ENCODE results near the gene TMEM132C. TPM values are rescaled to one million over a fixed set of nuclear protein-coding genes. Genes with fewer than 3 reads are reported as not detected.

TMEM132C gene
- total and polyA plus RNA-seq, 2 donors (not counting 3 experiments of a cell fraction or from before 2014, with no cell fraction given): not detected

DNA sequence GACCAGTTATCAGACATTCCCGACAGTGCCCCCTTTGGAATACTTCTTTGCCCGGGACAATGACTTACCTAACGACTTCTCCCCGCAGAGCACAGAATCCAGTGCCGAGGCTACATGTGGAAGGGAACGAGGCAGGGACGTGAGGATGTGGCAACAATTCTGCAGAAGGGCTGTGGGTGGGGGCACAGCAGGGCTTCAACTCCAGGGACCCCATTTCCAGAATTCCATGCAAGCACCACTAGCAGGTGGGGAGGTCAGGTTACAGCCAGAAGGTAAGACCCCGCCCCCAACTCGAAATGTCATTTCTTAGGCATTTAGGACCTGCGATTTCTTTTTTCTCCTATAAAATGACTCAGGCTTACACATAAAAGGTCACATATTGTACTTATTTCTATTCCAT is 207.9 kb downstream of the TMEM132C start:
- H3K9ac ChIP-seq (replicated peaks; ENCODE audit: extremely low read depth, insufficient read depth, low read length): no peak overlapping the region
- H2AFZ ChIP-seq (ENCODE audit: low read depth, low read length): no peak overlapping the region
- H3K4me1 ChIP-seq (ENCODE audit: control insufficient read depth, extremely low read depth, insufficient read depth, low read length): no peaks in the 10 kb centered on the region
- dilution Hi-C loops (cut with MboI; ENCODE audit: extremely low pct_ligation_motif_present, low sequenced_read_pairs) (no loop called here), intact Hi-C loops (cut with micrococcal nuclease) (no loop called here)
- H3K36me3 ChIP-seq (ENCODE audit: control insufficient read depth in 2 of 2, extremely low read depth in 1 of 2, insufficient read depth in 2 of 2, low read length in 2 of 2): no peaks in the 10 kb centered on the region
- CTCF ChIA-PET: no interaction called here
- no peaks in the 10 kb centered on the region for H4K20me1 ChIP-seq (replicated peaks; ENCODE audit: control insufficient read depth, extremely low read depth, insufficient read depth, low read length)
- H3K27me3 ChIP-seq (ENCODE audit: control insufficient read depth in 2 of 2, insufficient read depth in 2 of 2, low read length in 2 of 2): no peaks in the 10 kb centered on the region
- H3K79me2 ChIP-seq (ENCODE audit: control insufficient read depth, insufficient read depth, low read length): no peaks in the 10 kb centered on the region
- TF ChIP-seq FOS (IDR thresholded peaks at IDR 0.05; ENCODE audit: borderline replicate concordance, insufficient read depth, low read length) (no peak), POLR2A (IDR thresholded peaks at IDR 0.05; ENCODE audit: low read depth, low read length) (no peak), POLR2AphosphoS5 (IDR thresholded peaks at IDR 0.05; ENCODE audit: insufficient read depth, low read depth, low read length) (no peak), GATA2 (IDR thresholded peaks at IDR 0.05; ENCODE audit: insufficient read depth, insufficient read length, low read depth, low read length) (no peak), EZH2 (IDR thresholded peaks at IDR 0.05; ENCODE audit: borderline replicate concordance, low read depth, low read length, severe bottlenecking) (no peak), JUN (IDR thresholded peaks at IDR 0.05; ENCODE audit: borderline replicate concordance, insufficient read depth, insufficient read length, low read depth) (no peak), MYC (IDR thresholded peaks at IDR 0.05; ENCODE audit: low read depth, low read length) (no peak)
- TF ChIP-seq, protein P1, sequence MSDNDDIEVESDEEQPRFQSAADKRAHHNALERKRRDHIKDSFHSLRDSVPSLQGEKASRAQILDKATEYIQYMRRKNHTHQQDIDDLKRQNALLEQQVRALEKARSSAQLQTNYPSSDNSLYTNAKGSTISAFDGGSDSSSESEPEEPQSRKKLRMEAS (IDR thresholded peaks at IDR 0.05; ENCODE audit: insufficient read depth, insufficient read length): no peak
- TF ChIP-seq, protein P2, sequence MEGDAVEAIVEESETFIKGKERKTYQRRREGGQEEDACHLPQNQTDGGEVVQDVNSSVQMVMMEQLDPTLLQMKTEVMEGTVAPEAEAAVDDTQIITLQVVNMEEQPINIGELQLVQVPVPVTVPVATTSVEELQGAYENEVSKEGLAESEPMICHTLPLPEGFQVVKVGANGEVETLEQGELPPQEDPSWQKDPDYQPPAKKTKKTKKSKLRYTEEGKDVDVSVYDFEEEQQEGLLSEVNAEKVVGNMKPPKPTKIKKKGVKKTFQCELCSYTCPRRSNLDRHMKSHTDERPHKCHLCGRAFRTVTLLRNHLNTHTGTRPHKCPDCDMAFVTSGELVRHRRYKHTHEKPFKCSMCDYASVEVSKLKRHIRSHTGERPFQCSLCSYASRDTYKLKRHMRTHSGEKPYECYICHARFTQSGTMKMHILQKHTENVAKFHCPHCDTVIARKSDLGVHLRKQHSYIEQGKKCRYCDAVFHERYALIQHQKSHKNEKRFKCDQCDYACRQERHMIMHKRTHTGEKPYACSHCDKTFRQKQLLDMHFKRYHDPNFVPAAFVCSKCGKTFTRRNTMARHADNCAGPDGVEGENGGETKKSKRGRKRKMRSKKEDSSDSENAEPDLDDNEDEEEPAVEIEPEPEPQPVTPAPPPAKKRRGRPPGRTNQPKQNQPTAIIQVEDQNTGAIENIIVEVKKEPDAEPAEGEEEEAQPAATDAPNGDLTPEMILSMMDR (IDR thresholded peaks at IDR 0.05; ENCODE audit: extremely low read depth in 1 of 2, insufficient read depth in 1 of 2, low read depth in 1 of 2, low read length in 2 of 2): no peak
- H3K27ac ChIP-seq (ENCODE audit: insufficient read depth, low read depth, low read length): no peak overlapping the region
- DNase-seq (ENCODE audit: low read depth, low spot score) (no peak), FAIRE-seq (no peak)
- POLR2A ChIA-PET: no interaction called here
- BruUV-seq (replicated peaks): no TSS peak
- H3K9me1 ChIP-seq (replicated peaks; ENCODE audit: control insufficient read depth, extremely low read depth, insufficient read depth, low read length): no peaks in the 10 kb centered on the region
- no peak overlapping the region for H3K4me3 ChIP-seq (replicated peaks in 1 of 3; ENCODE audit: insufficient read depth in 1 of 3, low read depth in 1 of 3, low read length in 3 of 3)
- H3K4me2 ChIP-seq (ENCODE audit: insufficient read depth, low read length): no peak overlapping the region
- no peaks in the 10 kb centered on the region for H3K9me3 ChIP-seq (replicated peaks; ENCODE audit: control insufficient read depth, insufficient read depth, low read length)

Measured in endothelial cell of umbilical vein (primary cell).